PC-3 (cell line): ENCODE measurements around the gene SLC39A12.

Source experiments
- CTCF ChIP-seq: fragments of 300-600 bp; sonication (generic); conservative IDR thresholded peaks from 2 replicates; pipeline ENCODE4 v1.5.1; 2017; ENCODE audit warnings: antibody characterized with exemption, low read depth, mild to moderate bottlenecking, low read length
- EZH2 ChIP-seq: fragments of 300-600 bp; sonication (generic); IDR thresholded peaks from one replicate; pipeline ENCODE4 v1.6.1; 2017; ENCODE audit warnings: antibody characterized with exemption, mild to moderate bottlenecking, low read length; ENCODE audit not compliant: unreplicated experiment

- TF ChIP-seq CTCF (no peak), EZH2 (no peak)
Measured at GRCh38 chr10:17974505-17974904, 22.8 kb downstream of the SLC39A12 start.
